Urothelium cell line (cell line): Measurements from ENCODE around the gene SMIM17.
A peak's percentile ranks its signal among the peaks of the same experiment; 100 is the strongest.
"Not testable (repeated sequence)": the region's sequence is repeated elsewhere in the genome, so short reads cannot be mapped to it uniquely, and the experiment has no call there.

Experiments
- DNase-seq: peaks from one replicate; pipeline ENCODE4 v3.0.0; 2011; ENCODE audit warnings: low spot score, mixed read lengths
- FAIRE-seq: peaks from 2 replicates; lab custom pipeline; 2011; peaks lifted over from hg19 to GRCh38; lab: Jason Lieb, UNC

The SMIM17 gene

GRCh38 chr19:56654151-56654550 is 11.2 kb downstream of the SMIM17 start:
- no peak for FAIRE-seq
- no peak for DNase-seq

GRCh38 chr19:56660381-56661107 is 17.6 kb downstream of the SMIM17 start:
- DNase-seq (no peak), FAIRE-seq (no peak)

- DNase-seq (no peak), FAIRE-seq (no peak)
Measured at GRCh38 chr19:56661248-56661647, 18.3 kb downstream of the SMIM17 start.

GRCh38 chr19:56663931-56664500 is 21.1 kb downstream of the SMIM17 start:
- FAIRE-seq: no peak
- DNase-seq: no peak

GRCh38 chr19:56664511-56664910 is 21.6 kb downstream of the SMIM17 start:
- DNase-seq (no peak), FAIRE-seq (no peak)

- DNase-seq (no peak), FAIRE-seq (no peak)
Measured at GRCh38 chr19:56667311-56667870, 24.4 kb downstream of the SMIM17 start.

- no peak for DNase-seq
- FAIRE-seq: no peak
Measured at GRCh38 chr19:56668676-56669075, 25.7 kb downstream of the SMIM17 start.

GRCh38 chr19:56670401-56670960 is 27.5 kb downstream of the SMIM17 start:
- no peak for FAIRE-seq

GRCh38 chr19:56670961-56671612 is 28.1 kb downstream of the SMIM17 start:
- FAIRE-seq: peak; percentile 85
- DNase-seq: no peak

More at GRCh38 chr19:56670401-56670960, 27.5 kb downstream of the SMIM17 start:
- no peak for DNase-seq

GRCh38 chr19:56671613-56671994 is 28.6 kb downstream of the SMIM17 start, which contains the start of gene ZNF835:
Gene ZNF835, minus strand, starts transcription at chr19:56671757. Its CDS starts 6,559 bp downstream, at chr19:56665198.
- FAIRE-seq (peak; percentile 81), DNase-seq (peak; percentile 95)

GRCh38 chr19:56672610-56673009 is 29.7 kb downstream of the SMIM17 start:
- FAIRE-seq, DNase-seq: not testable (repeated sequence)

- DNase-seq: no peak
- FAIRE-seq: no peak
Measured at GRCh38 chr19:56678205-56678604, 35.2 kb downstream of the SMIM17 start.

GRCh38 chr19:56681702-56682101 is 38.7 kb downstream of the SMIM17 start:
- DNase-seq (no peak), FAIRE-seq (no peak)

- FAIRE-seq (no peak), DNase-seq (no peak)
Measured at GRCh38 chr19:56683116-56683515, 40.2 kb downstream of the SMIM17 start.

GRCh38 chr19:56687031-56687430 is 44.1 kb downstream of the SMIM17 start:
- peak; percentile 66 for DNase-seq
- FAIRE-seq: no peak

- DNase-seq (no peak), FAIRE-seq (no peak)
Measured at GRCh38 chr19:56689198-56689597, 46.2 kb downstream of the SMIM17 start.

GRCh38 chr19:56690670-56691069 is 47.7 kb downstream of the SMIM17 start:
- FAIRE-seq (no peak), DNase-seq (no peak)

GRCh38 chr19:56692206-56692895 is 49.4 kb downstream of the SMIM17 start:
- peak; percentile 40 for DNase-seq
- FAIRE-seq: no peak

GRCh38 chr19:56699552-56699951 is 56.6 kb downstream of the SMIM17 start:
- no peak for DNase-seq

GRCh38 chr19:56701895-56702294 is 58.9 kb downstream of the SMIM17 start:
- DNase-seq: no peak
- FAIRE-seq: no peak

More at GRCh38 chr19:56699552-56699951, 56.6 kb downstream of the SMIM17 start:
- FAIRE-seq: no peak

- no peak for DNase-seq
- FAIRE-seq: no peak
Measured at GRCh38 chr19:56705939-56706338, 63.0 kb downstream of the SMIM17 start.
